GM21367 (cell line): Measurements from ENCODE around the gene ING4.

Source experiments
- ATAC-seq: cut with Tn5 transposase; IDR thresholded peaks from one replicate; pipeline ENCODE4 v1.9.1; 2021; ENCODE audit not compliant: unreplicated experiment

ING4 gene

GRCh38 chr12:6608592-6609281 is 54.2 kb downstream of the ING4 start:
- ATAC-seq = no peak

GRCh38 chr12:6607751-6608591 is 54.9 kb downstream of the ING4 start:
- peak; percentile 33 for ATAC-seq

GRCh38 chr12:6606331-6607131 is 56.4 kb downstream of the ING4 start:
- no peak for ATAC-seq

GRCh38 chr12:6605421-6606330 is 57.2 kb downstream of the ING4 start:
- ATAC-seq = no peak

GRCh38 chr12:6604259-6605029 is 58.5 kb downstream of the ING4 start:
- ATAC-seq = no peak

- no peak for ATAC-seq
Observed at GRCh38 chr12:6603095-6603567, 59.8 kb downstream of the ING4 start.

GRCh38 chr12:6602526-6602925 is 60.4 kb downstream of the ING4 start:
- ATAC-seq = no peak
